Activated T-helper 17 cell treated with anti-CD3 and anti-CD28 coated beads, Interleukin-2, amount 50 U/mL, for 72 hours (primary cell): ENCODE data around the gene KLRC4. TPM values are rescaled to one million over a fixed set of nuclear protein-coding genes. Genes with fewer than 3 reads are reported as not detected.
"Not testable (repeated sequence)": the region's sequence is repeated elsewhere in the genome, so short reads cannot be mapped to it uniquely, and the experiment has no call there.

ENCODE experiments used
- ATAC-seq: fragments of 150-1000 bp; cut with Tn5 transposase; replicated peaks from 2 replicates; pipeline ENCODE4 v1.10.0; 2021; ENCODE audit warnings: mild to moderate bottlenecking, moderate library complexity
- H3K27ac Mint-ChIP-seq: one replicate; pipeline ENCODE4 v1.8.0; 2022; ENCODE audit warnings: mixed read lengths
- H3K27me3 Mint-ChIP-seq: one replicate; pipeline ENCODE4 v1.8.0; 2022; ENCODE audit warnings: mixed read lengths
- H3K36me3 Mint-ChIP-seq: one replicate; pipeline ENCODE4 v1.8.0; 2022; ENCODE audit warnings: low read depth, mild to moderate bottlenecking, mixed read lengths
- H3K4me1 Mint-ChIP-seq: one replicate; pipeline ENCODE4 v1.8.0; 2022; ENCODE audit warnings: mixed read lengths
- H3K4me3 Mint-ChIP-seq: one replicate; pipeline ENCODE4 v1.8.0; 2022; ENCODE audit warnings: mild to moderate bottlenecking, mixed read lengths
- H3K9me3 Mint-ChIP-seq: one replicate; pipeline ENCODE4 v1.8.0; 2022; ENCODE audit warnings: mixed read lengths
- total RNA-seq, 2 donors: library from RNA; stranded (reverse); gene quantifications; one replicate each; pipeline ENCODE4 v1.2.3, GENCODE V29; 2022

Gene KLRC4
- total RNA-seq, 2 donors from 2014 or later: not detected

- peak; percentile 52 for ATAC-seq
Observed at GRCh38 chr12:10422159-10422558, 12.6 kb upstream of the KLRC4 start.

GRCh38 chr12:10420334-10420733 is 10.8 kb upstream of the KLRC4 start, which contains the start of gene KLRC3:
KLRC3 (minus strand) TSS chr12:10420595; CDS start chr12:10420550, 45 bp downstream.
- not testable (repeated sequence) for H3K36me3 Mint-ChIP-seq, H3K4me3 Mint-ChIP-seq, ATAC-seq, H3K27me3 Mint-ChIP-seq, H3K9me3 Mint-ChIP-seq, H3K27ac Mint-ChIP-seq, H3K4me1 Mint-ChIP-seq

More at GRCh38 chr12:10422159-10422558, 12.6 kb upstream of the KLRC4 start:
- H3K9me3 Mint-ChIP-seq, H3K27me3 Mint-ChIP-seq, H3K4me3 Mint-ChIP-seq, H3K4me1 Mint-ChIP-seq, H3K27ac Mint-ChIP-seq, H3K36me3 Mint-ChIP-seq: not testable (repeated sequence)

- H3K4me1 Mint-ChIP-seq: no peaks in the 10 kb centered on the region
- no peaks in the 10 kb centered on the region for H3K9me3 Mint-ChIP-seq
- H3K4me3 Mint-ChIP-seq: no peak overlapping the region
- ATAC-seq: no peak
- H3K27ac Mint-ChIP-seq: no peak overlapping the region
- H3K27me3 Mint-ChIP-seq: peaks cover 3% of the 10 kb centered on the region
- H3K36me3 Mint-ChIP-seq: no peaks in the 10 kb centered on the region
Observed at GRCh38 chr12:10408842-10409241, 715 bp downstream of the KLRC4 start.

GRCh38 chr12:10406725-10407124 is 2.8 kb downstream of the KLRC4 start:
- Mint-ChIP-seq H3K4me1 (no peaks in the 10 kb centered on the region), H3K36me3 (no peaks in the 10 kb centered on the region), H3K27ac (no peak overlapping the region), H3K27me3 (peaks cover 7% of the 10 kb centered on the region), H3K9me3 (no peaks in the 10 kb centered on the region), H3K4me3 (no peak overlapping the region)
- no peak for ATAC-seq

- Mint-ChIP-seq H3K27ac (no peak overlapping the region), H3K36me3 (no peaks in the 10 kb centered on the region), H3K4me3 (no peak overlapping the region), H3K4me1 (no peaks in the 10 kb centered on the region), H3K27me3 (peaks cover 13% of the 10 kb centered on the region), H3K9me3 (no peaks in the 10 kb centered on the region)
- ATAC-seq: no peak
Observed at GRCh38 chr12:10405294-10405693, 4.3 kb downstream of the KLRC4 start.

GRCh38 chr12:10404798-10405197 is 4.8 kb downstream of the KLRC4 start:
- Mint-ChIP-seq H3K27ac (no peak overlapping the region), H3K27me3 (peaks cover 16% of the 10 kb centered on the region), H3K4me3 (no peak overlapping the region), H3K36me3 (no peaks in the 10 kb centered on the region), H3K9me3 (no peaks in the 10 kb centered on the region), H3K4me1 (no peaks in the 10 kb centered on the region)
- ATAC-seq: no peak

- Mint-ChIP-seq H3K27me3 (peaks cover 22% of the 10 kb centered on the region), H3K4me3 (no peak overlapping the region), H3K4me1 (no peaks in the 10 kb centered on the region), H3K27ac (no peak overlapping the region), H3K9me3 (no peaks in the 10 kb centered on the region), H3K36me3 (no peaks in the 10 kb centered on the region)
- no peak for ATAC-seq
Observed at GRCh38 chr12:10400829-10401228, 8.7 kb downstream of the KLRC4 start.

- Mint-ChIP-seq H3K27me3 (peaks cover 33% of the 10 kb centered on the region), H3K9me3 (no peaks in the 10 kb centered on the region), H3K36me3 (no peaks in the 10 kb centered on the region), H3K4me1 (no peaks in the 10 kb centered on the region), H3K27ac (no peak overlapping the region), H3K4me3 (no peak overlapping the region)
- no peak for ATAC-seq
Observed at GRCh38 chr12:10398168-10398567, 11.4 kb downstream of the KLRC4 start.

- H3K27ac Mint-ChIP-seq: no peak overlapping the region
- H3K9me3 Mint-ChIP-seq: no peaks in the 10 kb centered on the region
- H3K4me1 Mint-ChIP-seq: no peaks in the 10 kb centered on the region
- H3K27me3 Mint-ChIP-seq: peaks cover 34% of the 10 kb centered on the region
- H3K36me3 Mint-ChIP-seq: no peaks in the 10 kb centered on the region
- no peak overlapping the region for H3K4me3 Mint-ChIP-seq
- no peak for ATAC-seq
Observed at GRCh38 chr12:10397296-10397695, 12.3 kb downstream of the KLRC4 start.

GRCh38 chr12:10396176-10396575 is 13.4 kb downstream of the KLRC4 start:
- H3K27me3 Mint-ChIP-seq: peaks cover 31% of the 10 kb centered on the region
- not testable (repeated sequence) for H3K36me3 Mint-ChIP-seq, H3K9me3 Mint-ChIP-seq, ATAC-seq, H3K4me1 Mint-ChIP-seq, H3K4me3 Mint-ChIP-seq, H3K27ac Mint-ChIP-seq

GRCh38 chr12:10395390-10395998 is 14.1 kb downstream of the KLRC4 start:
- Mint-ChIP-seq H3K36me3 (no peaks in the 10 kb centered on the region), H3K4me3 (no peak overlapping the region), H3K27ac (no peak overlapping the region), H3K4me1 (no peaks in the 10 kb centered on the region), H3K9me3 (no peaks in the 10 kb centered on the region), H3K27me3 (peaks cover 28% of the 10 kb centered on the region)
- ATAC-seq: no peak

- not testable (repeated sequence) for H3K4me3 Mint-ChIP-seq, H3K27ac Mint-ChIP-seq, H3K4me1 Mint-ChIP-seq, H3K9me3 Mint-ChIP-seq, H3K36me3 Mint-ChIP-seq, ATAC-seq
- peaks cover 32% of the 10 kb centered on the region for H3K27me3 Mint-ChIP-seq
Observed at GRCh38 chr12:10394531-10395152, 14.9 kb downstream of the KLRC4 start.

- no peaks in the 10 kb centered on the region for H3K9me3 Mint-ChIP-seq
- peaks cover 33% of the 10 kb centered on the region for H3K27me3 Mint-ChIP-seq
- no peaks in the 10 kb centered on the region for H3K36me3 Mint-ChIP-seq
- no peak overlapping the region for H3K27ac Mint-ChIP-seq
- no peaks in the 10 kb centered on the region for H3K4me1 Mint-ChIP-seq
- ATAC-seq: no peak
- H3K4me3 Mint-ChIP-seq: no peak overlapping the region
Observed at GRCh38 chr12:10393291-10393690, 16.3 kb downstream of the KLRC4 start.

- ATAC-seq: no peak
Observed at GRCh38 chr12:10392394-10392930, 17.1 kb downstream of the KLRC4 start.

GRCh38 chr12:10390991-10391390 is 18.6 kb downstream of the KLRC4 start:
- H3K4me1 Mint-ChIP-seq, H3K4me3 Mint-ChIP-seq, H3K36me3 Mint-ChIP-seq, H3K27ac Mint-ChIP-seq, H3K9me3 Mint-ChIP-seq, ATAC-seq: not testable (repeated sequence)
- peaks cover 29% of the 10 kb centered on the region for H3K27me3 Mint-ChIP-seq

More at GRCh38 chr12:10392394-10392930, 17.1 kb downstream of the KLRC4 start:
- H3K4me3 Mint-ChIP-seq: no peak overlapping the region
- no peak overlapping the region for H3K27ac Mint-ChIP-seq
- no peaks in the 10 kb centered on the region for H3K9me3 Mint-ChIP-seq
- peaks cover 29% of the 10 kb centered on the region for H3K27me3 Mint-ChIP-seq
- no peaks in the 10 kb centered on the region for H3K4me1 Mint-ChIP-seq
- no peaks in the 10 kb centered on the region for H3K36me3 Mint-ChIP-seq
